Measurements from ENCODE around the gene GALNT10. TPM values are rescaled to one million over a fixed set of nuclear protein-coding genes. Genes with fewer than 3 reads are reported as not detected.

Gene GALNT10
- total and polyA plus RNA-seq, 9 of the 15 experiments (the other 6 are each of a cell fraction or from before 2014, with no cell fraction given) = 4.6 to 37.1 (median 13.3) TPM

GRCh38 chr5:154189819-154190594 is 526 bp upstream of the GALNT10 start (continued):
- TF ChIP-seq ZKSCAN3 (CRISPR knock-in tag; IDR thresholded peaks at IDR 0.05) = no peak
- TF ChIP-seq MBD2 (IDR thresholded peaks at IDR 0.05; ENCODE audit: borderline replicate concordance, low read depth) = peak; percentile 37
- TF ChIP-seq SNIP1 (IDR thresholded peaks at IDR 0.05; ENCODE audit: low read depth) = no peak
- TF ChIP-seq ZKSCAN1 (IDR thresholded peaks at IDR 0.05; ENCODE audit: low read depth, low read length) = no peak
- TF ChIP-seq EGR1 (conservative IDR thresholded peaks at IDR 0.05) = no peak
- no peak for TF ChIP-seq NCOA2 (IDR thresholded peaks at IDR 0.05; ENCODE audit: partially characterized antibody in 2 of 2)
- TF ChIP-seq ZNF740 (CRISPR knock-in tag; IDR thresholded peaks at IDR 0.05) = no peak
- no peak for TF ChIP-seq ZNF740 (tag; IDR thresholded peaks at IDR 0.05)
- peak in 1 of 2 experiments; percentile 52; a peak in 1 of 4 replicates for TF ChIP-seq HDAC1 (IDR thresholded peaks at IDR 0.05)
- TF ChIP-seq RBBP5 (IDR thresholded peaks at IDR 0.05; ENCODE audit: borderline replicate concordance, insufficient read depth, low read length, poor library complexity, severe bottlenecking) = peak; percentile 53
- TF ChIP-seq, protein P1, sequence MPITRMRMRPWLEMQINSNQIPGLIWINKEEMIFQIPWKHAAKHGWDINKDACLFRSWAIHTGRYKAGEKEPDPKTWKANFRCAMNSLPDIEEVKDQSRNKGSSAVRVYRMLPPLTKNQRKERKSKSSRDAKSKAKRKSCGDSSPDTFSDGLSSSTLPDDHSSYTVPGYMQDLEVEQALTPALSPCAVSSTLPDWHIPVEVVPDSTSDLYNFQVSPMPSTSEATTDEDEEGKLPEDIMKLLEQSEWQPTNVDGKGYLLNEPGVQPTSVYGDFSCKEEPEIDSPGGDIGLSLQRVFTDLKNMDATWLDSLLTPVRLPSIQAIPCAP (CRISPR knock-in tag; IDR thresholded peaks at IDR 0.05; ENCODE audit: borderline replicate concordance) = no peak
- TF ChIP-seq SMARCC2 (IDR thresholded peaks at IDR 0.05; ENCODE audit: low read depth) = peak; percentile 60; the same call in 1 of the 2 replicates
- TF ChIP-seq CBX3 (IDR thresholded peaks at IDR 0.05; ENCODE audit: borderline replicate concordance in 1 of 2, low read length in 2 of 2) = peak in 1 of 2 experiments; percentile 32; a peak in 1 of 3 replicates
- no peak for TF ChIP-seq NCOA6 (IDR thresholded peaks at IDR 0.05)
- no peak for TF ChIP-seq ARHGAP35 (IDR thresholded peaks at IDR 0.05; ENCODE audit: partially characterized antibody)
- TF ChIP-seq GMEB1 (CRISPR knock-in tag; IDR thresholded peaks at IDR 0.05) = no peak
- TF ChIP-seq ZNF316 (IDR thresholded peaks at IDR 0.05) = no peak
- TF ChIP-seq TAL1 (IDR thresholded peaks at IDR 0.05) = no peak
- TF ChIP-seq ZSCAN32 (CRISPR knock-in tag; IDR thresholded peaks at IDR 0.05) = no peak
- TF ChIP-seq, protein P2, sequence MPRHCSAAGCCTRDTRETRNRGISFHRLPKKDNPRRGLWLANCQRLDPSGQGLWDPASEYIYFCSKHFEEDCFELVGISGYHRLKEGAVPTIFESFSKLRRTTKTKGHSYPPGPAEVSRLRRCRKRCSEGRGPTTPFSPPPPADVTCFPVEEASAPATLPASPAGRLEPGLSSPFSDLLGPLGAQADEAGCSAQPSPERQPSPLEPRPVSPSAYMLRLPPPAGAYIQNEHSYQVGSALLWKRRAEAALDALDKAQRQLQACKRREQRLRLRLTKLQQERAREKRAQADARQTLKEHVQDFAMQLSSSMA (CRISPR knock-in tag; IDR thresholded peaks at IDR 0.05) = no peak
- TF ChIP-seq E2F6 (IDR thresholded peaks at IDR 0.05; ENCODE audit: borderline replicate concordance in 1 of 2, extremely low read depth in 1 of 2, insufficient read depth in 1 of 2, insufficient read length in 1 of 2, low read depth in 1 of 2, low read length in 1 of 2, poor library complexity in 1 of 2, severe bottlenecking in 1 of 2) = peak; percentile 52 to 84
- no peak for TF ChIP-seq NCOA4 (IDR thresholded peaks at IDR 0.05; ENCODE audit: partially characterized antibody)

All from K562 (cell line).